HUDEP-2 (cell line): ENCODE measurements around the gene MCOLN3.
"Not testable (repeated sequence)": the region's sequence is repeated elsewhere in the genome, so short reads cannot be mapped to it uniquely, and the experiment has no call there.

Experiments
- DNase-seq, 76 experiments: peaks; one replicate each; lab custom pipeline; 2025; ENCODE audit not compliant: unreplicated experiment in 76 of 76; lab: John Stamatoyannopoulos, UW

Gene MCOLN3

GRCh38 chr1:85054664-85055063 lies 6.4 kb upstream of the MCOLN3 start:
- peak in 1 of 76 experiments; percentile 1 for DNase-seq

GRCh38 chr1:85049735-85050166 lies 1.5 kb upstream of the MCOLN3 start:
- DNase-seq: no peak

GRCh38 chr1:85047472-85048295 lies 616 bp downstream of the MCOLN3 start:
- DNase-seq: no peak

- DNase-seq: no peak
These were observed 1.2 kb downstream of the MCOLN3 start for GRCh38 chr1:85047144-85047471.

GRCh38 chr1:85042413-85042812 lies 5.9 kb downstream of the MCOLN3 start:
- no peak for DNase-seq

GRCh38 chr1:85041793-85042192 lies 6.5 kb downstream of the MCOLN3 start:
- DNase-seq: no peak

GRCh38 chr1:85033221-85033620 lies 15.1 kb downstream of the MCOLN3 start:
- DNase-seq: no peak

- no peak for DNase-seq
These were observed 17.8 kb downstream of the MCOLN3 start for GRCh38 chr1:85030536-85030935.

- DNase-seq: no peak
These were observed 20.1 kb downstream of the MCOLN3 start for GRCh38 chr1:85028151-85028550.

- no peak for DNase-seq
These were observed 20.9 kb downstream of the MCOLN3 start for GRCh38 chr1:85027242-85027983.

GRCh38 chr1:85025940-85026339 lies 22.4 kb downstream of the MCOLN3 start:
- DNase-seq: no peak

- DNase-seq: no peak
These were observed 23.6 kb downstream of the MCOLN3 start for GRCh38 chr1:85024736-85025135.

GRCh38 chr1:85022700-85023099 lies 25.6 kb downstream of the MCOLN3 start:
- no peak for DNase-seq

- no peak for DNase-seq
These were observed 28.3 kb downstream of the MCOLN3 start for GRCh38 chr1:85019994-85020393.

GRCh38 chr1:85015826-85016225 lies 32.5 kb downstream of the MCOLN3 start:
- no peak for DNase-seq

- DNase-seq: not testable (repeated sequence)
These were observed 42.7 kb downstream of the MCOLN3 start for GRCh38 chr1:85005641-85006040.

GRCh38 chr1:85001742-85002141 lies 46.6 kb downstream of the MCOLN3 start:
- DNase-seq: no peak

- no peak for DNase-seq
These were observed 49.5 kb downstream of the MCOLN3 start for GRCh38 chr1:84998642-84999280.

GRCh38 chr1:84997667-84998600 lies 50.4 kb downstream of the MCOLN3 start:
- DNase-seq: no peak

GRCh38 chr1:84996846-84997666 lies 51.2 kb downstream of the MCOLN3 start, which contains the start of gene MCOLN2:
Gene MCOLN2, minus strand, starts transcription at chr1:84997113. Its CDS starts 241 bp downstream, at chr1:84996872.
- no peak for DNase-seq
